DOHH2 (cell line): ENCODE data around the gene LZTR1.

Experiments used
- CTCF ChIP-seq: fragments of 200-600 bp; sonication (generic); IDR thresholded peaks from one replicate; pipeline ENCODE4 v1.5.1; 2014; ENCODE audit warnings: antibody characterized with exemption, mild to moderate bottlenecking, low read depth, low read length; ENCODE audit not compliant: poor library complexity, severe bottlenecking
- EZH2phosphoT487 ChIP-seq: fragments of 200-600 bp; sonication (generic); IDR thresholded peaks from 2 replicates; pipeline ENCODE4 v1.6.1; 2017; ENCODE audit warnings: borderline replicate concordance, mild to moderate bottlenecking, antibody characterized with exemption, low read length, moderate library complexity, mixed read lengths

- TF ChIP-seq CTCF (no peak), EZH2phosphoT487 (no peak)
Observed at GRCh38 chr22:20962491-20962945, 19.6 kb upstream of the LZTR1 start.
